Astrocyte (in vitro differentiated cells and primary cell): Measurements from ENCODE around the gene ROR2. TPM values are rescaled to one million over a fixed set of nuclear protein-coding genes. Genes with fewer than 3 reads are reported as not detected.

Source experiments
- DNase-seq: peaks from one replicate; pipeline ENCODE4 v3.0.0-alpha.2; 2010; ENCODE audit warnings: low read depth
- FAIRE-seq: peaks from 2 replicates; lab custom pipeline; 2011; peaks lifted over from hg19 to GRCh38; lab: Jason Lieb, UNC
- H2AFZ ChIP-seq: 2 replicates; pipeline ENCODE4 v1.6.0; 2012; ENCODE audit warnings: low read depth, low read length, inconsistent platforms
- H3K27ac ChIP-seq: 2 replicates; pipeline ENCODE4 v1.5.1; 2011; ENCODE audit warnings: low read depth, low read length, inconsistent platforms
- H3K27me3 ChIP-seq: 2 replicates; pipeline ENCODE4 v1.6.0; 2011; ENCODE audit warnings: low read length, inconsistent platforms; ENCODE audit not compliant: insufficient read depth
- H3K36me3 ChIP-seq: 2 replicates; pipeline ENCODE4 v1.5.1; 2011; ENCODE audit warnings: low read length, inconsistent platforms; ENCODE audit not compliant: insufficient read depth
- H3K4me1 ChIP-seq: 2 replicates; pipeline ENCODE4 v1.5.1; 2011; ENCODE audit warnings: low read length, inconsistent platforms; ENCODE audit not compliant: insufficient read depth
- H3K4me2 ChIP-seq: 2 replicates; pipeline ENCODE4 v1.6.0; 2012; ENCODE audit warnings: low read length, inconsistent platforms
- H3K4me3 ChIP-seq: 2 replicates; pipeline ENCODE4 v1.5.1; 2011; ENCODE audit warnings: low read depth, mild to moderate bottlenecking, low read length, inconsistent platforms; ENCODE audit not compliant: insufficient read depth
- H3K79me2 ChIP-seq: 2 replicates; pipeline ENCODE4 v1.6.0; 2012; ENCODE audit warnings: mild to moderate bottlenecking, low read length, inconsistent platforms; ENCODE audit not compliant: insufficient read depth
- H3K9ac ChIP-seq: 2 replicates; pipeline ENCODE4 v1.6.0; 2012; ENCODE audit warnings: mild to moderate bottlenecking, low read length, inconsistent platforms
- H3K9me3 ChIP-seq: 2 replicates; pipeline ENCODE4 v1.5.1; 2012; ENCODE audit warnings: low read depth, mild to moderate bottlenecking, low read length, inconsistent platforms; ENCODE audit not compliant: insufficient read depth
- H4K20me1 ChIP-seq: 2 replicates; pipeline ENCODE4 v1.6.0; 2012; ENCODE audit warnings: low read length, inconsistent platforms; ENCODE audit not compliant: insufficient read depth
- H3K27ac Mint-ChIP-seq: one replicate; pipeline ENCODE4 v1.8.0; 2021; ENCODE audit warnings: mild to moderate bottlenecking, mixed read lengths; ENCODE audit not compliant: unreplicated experiment
- H3K27me3 Mint-ChIP-seq: one replicate; pipeline ENCODE4 v1.8.0; 2021; ENCODE audit warnings: low read depth, mixed read lengths; ENCODE audit not compliant: unreplicated experiment
- H3K36me3 Mint-ChIP-seq: one replicate; pipeline ENCODE4 v1.8.0; 2021; ENCODE audit warnings: low read depth, mixed read lengths; ENCODE audit not compliant: unreplicated experiment
- H3K4me1 Mint-ChIP-seq: one replicate; pipeline ENCODE4 v1.8.0; 2021; ENCODE audit warnings: low read depth, mixed read lengths; ENCODE audit not compliant: unreplicated experiment
- H3K4me3 Mint-ChIP-seq: one replicate; pipeline ENCODE4 v1.8.0; 2021; ENCODE audit warnings: mild to moderate bottlenecking, moderate library complexity, mixed read lengths; ENCODE audit not compliant: unreplicated experiment
- H3K9me3 Mint-ChIP-seq: one replicate; pipeline ENCODE4 v1.8.0; 2021; ENCODE audit warnings: mild to moderate bottlenecking, mixed read lengths; ENCODE audit not compliant: unreplicated experiment
- EZH2 ChIP-seq: IDR thresholded peaks from 2 replicates; pipeline ENCODE4 v1.6.1; 2012; ENCODE audit warnings: mild to moderate bottlenecking, low read length, inconsistent platforms; ENCODE audit not compliant: insufficient read depth
- total RNA-seq: library from RNA; stranded (reverse); gene quantifications from 2 replicates; pipeline ENCODE4 v1.2.1, GENCODE V29; 2021
- TF ChIP-seq, protein P1 (sequence below): IDR thresholded peaks from 2 replicates; pipeline ENCODE4 v1.5.1; 2011; ENCODE audit warnings: low read depth, mild to moderate bottlenecking, inconsistent platforms, low read length, moderate library complexity; ENCODE audit not compliant: insufficient read depth

ROR2 gene
- total RNA-seq, 1 donor from 2014 or later: 4.9 TPM

DNA sequence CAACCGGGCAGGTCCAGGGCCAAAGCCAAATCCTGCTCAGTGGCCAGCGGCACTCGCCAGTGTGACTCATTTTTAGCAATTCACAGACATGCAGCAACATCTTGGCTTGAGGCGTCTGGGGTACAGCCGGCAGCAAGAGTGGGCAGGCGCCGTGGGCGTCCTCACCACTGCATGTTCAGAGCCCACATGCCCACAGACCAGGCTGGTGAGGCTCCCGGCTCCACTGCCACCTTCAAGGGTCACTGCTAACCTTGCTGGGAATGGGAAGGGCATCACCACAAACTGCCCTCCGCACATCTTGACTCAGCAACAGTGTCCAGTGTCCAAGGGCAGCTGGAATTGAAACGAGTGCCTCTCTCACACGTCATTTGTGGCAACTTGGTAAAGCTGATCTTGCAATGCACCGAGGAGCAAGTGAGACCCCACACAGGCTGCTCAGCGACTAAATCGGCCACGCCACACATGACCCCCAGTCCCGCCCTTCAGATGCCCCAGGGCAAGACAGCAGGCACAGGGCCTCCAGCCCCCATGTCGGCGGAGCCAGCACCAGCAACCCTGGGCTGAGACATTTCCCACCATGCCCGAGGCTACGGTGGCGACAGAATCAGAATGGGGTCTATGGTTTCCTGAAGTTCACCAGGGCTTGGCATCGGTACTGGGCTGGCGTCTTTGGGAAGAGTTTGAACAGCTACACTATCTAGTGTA lies 140.3 kb downstream of the ROR2 start:
- H3K4me3 ChIP-seq: no peak overlapping the region
- H3K4me3 Mint-ChIP-seq: no peak overlapping the region
- H3K9me3 Mint-ChIP-seq: no peaks in the 10 kb centered on the region
- peaks cover 6% of the 10 kb centered on the region for H3K4me1 Mint-ChIP-seq
- no peaks in the 10 kb centered on the region for H3K79me2 ChIP-seq
- no peak for FAIRE-seq
- no peaks in the 10 kb centered on the region for H3K36me3 Mint-ChIP-seq
- no peaks in the 10 kb centered on the region for H3K9me3 ChIP-seq
- H2AFZ ChIP-seq: no peak overlapping the region
- peaks cover 7% of the 10 kb centered on the region for H3K27me3 Mint-ChIP-seq
- H3K27ac ChIP-seq: no peak overlapping the region
- H3K9ac ChIP-seq: no peak overlapping the region
- DNase-seq: peak; percentile 48
- peaks cover 11% of the 10 kb centered on the region for H3K4me1 ChIP-seq
- H3K36me3 ChIP-seq: no peaks in the 10 kb centered on the region
- TF ChIP-seq EZH2: no peak
- TF ChIP-seq, protein P1, sequence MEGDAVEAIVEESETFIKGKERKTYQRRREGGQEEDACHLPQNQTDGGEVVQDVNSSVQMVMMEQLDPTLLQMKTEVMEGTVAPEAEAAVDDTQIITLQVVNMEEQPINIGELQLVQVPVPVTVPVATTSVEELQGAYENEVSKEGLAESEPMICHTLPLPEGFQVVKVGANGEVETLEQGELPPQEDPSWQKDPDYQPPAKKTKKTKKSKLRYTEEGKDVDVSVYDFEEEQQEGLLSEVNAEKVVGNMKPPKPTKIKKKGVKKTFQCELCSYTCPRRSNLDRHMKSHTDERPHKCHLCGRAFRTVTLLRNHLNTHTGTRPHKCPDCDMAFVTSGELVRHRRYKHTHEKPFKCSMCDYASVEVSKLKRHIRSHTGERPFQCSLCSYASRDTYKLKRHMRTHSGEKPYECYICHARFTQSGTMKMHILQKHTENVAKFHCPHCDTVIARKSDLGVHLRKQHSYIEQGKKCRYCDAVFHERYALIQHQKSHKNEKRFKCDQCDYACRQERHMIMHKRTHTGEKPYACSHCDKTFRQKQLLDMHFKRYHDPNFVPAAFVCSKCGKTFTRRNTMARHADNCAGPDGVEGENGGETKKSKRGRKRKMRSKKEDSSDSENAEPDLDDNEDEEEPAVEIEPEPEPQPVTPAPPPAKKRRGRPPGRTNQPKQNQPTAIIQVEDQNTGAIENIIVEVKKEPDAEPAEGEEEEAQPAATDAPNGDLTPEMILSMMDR: no peak
- no peaks in the 10 kb centered on the region for H4K20me1 ChIP-seq
- peak overlapping the region; percentile 50 for H3K4me2 ChIP-seq
- peaks cover 3% of the 10 kb centered on the region for H3K27me3 ChIP-seq
- H3K27ac Mint-ChIP-seq: no peak overlapping the region

DNA sequence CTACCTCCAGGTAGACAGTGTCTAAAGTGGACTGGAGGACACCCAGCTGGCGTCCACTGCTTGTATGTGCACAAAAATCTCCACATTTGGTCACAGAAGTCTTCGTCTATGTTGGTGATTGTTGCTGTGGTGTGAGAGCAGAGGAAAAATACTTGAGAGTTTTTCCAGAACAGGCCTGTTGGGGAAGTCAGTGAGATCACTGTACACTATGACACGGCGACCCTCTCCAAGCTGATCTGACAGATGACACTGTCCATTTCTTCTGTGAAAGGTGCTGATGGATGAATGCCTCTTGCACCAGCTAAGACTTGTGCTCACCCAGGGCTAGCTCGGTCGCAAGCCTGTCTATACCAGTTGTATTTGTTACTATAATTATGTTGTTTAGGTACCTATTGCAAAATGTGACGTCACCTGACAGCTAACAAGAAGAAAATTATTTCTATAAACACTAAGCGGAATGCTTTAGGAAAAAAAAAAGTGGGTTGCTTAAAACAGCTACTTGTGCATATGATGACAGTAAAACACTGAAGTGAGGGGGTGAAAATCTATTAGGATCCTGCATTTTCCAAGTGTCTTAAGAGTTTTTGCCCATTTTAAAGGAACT lies 142.3 kb downstream of the ROR2 start:
- H2AFZ ChIP-seq: no peak overlapping the region
- DNase-seq (no peak), FAIRE-seq (no peak)
- Mint-ChIP-seq H3K4me3 (no peak overlapping the region), H3K27ac (no peak overlapping the region), H3K36me3 (no peaks in the 10 kb centered on the region), H3K4me1 (peaks cover 20% of the 10 kb centered on the region), H3K27me3 (peaks cover 7% of the 10 kb centered on the region), H3K9me3 (no peaks in the 10 kb centered on the region)
- no peak overlapping the region for H3K4me3 ChIP-seq
- no peaks in the 10 kb centered on the region for H4K20me1 ChIP-seq
- no peak for TF ChIP-seq EZH2
- TF ChIP-seq, protein P1: no peak
- no peaks in the 10 kb centered on the region for H3K36me3 ChIP-seq
- no peak overlapping the region for H3K27ac ChIP-seq
- H3K4me2 ChIP-seq: no peak overlapping the region
- H3K27me3 ChIP-seq: peaks cover 3% of the 10 kb centered on the region
- peaks cover 11% of the 10 kb centered on the region for H3K4me1 ChIP-seq
- H3K9me3 ChIP-seq: no peaks in the 10 kb centered on the region
- H3K79me2 ChIP-seq: no peaks in the 10 kb centered on the region
- H3K9ac ChIP-seq: no peak overlapping the region

DNA sequence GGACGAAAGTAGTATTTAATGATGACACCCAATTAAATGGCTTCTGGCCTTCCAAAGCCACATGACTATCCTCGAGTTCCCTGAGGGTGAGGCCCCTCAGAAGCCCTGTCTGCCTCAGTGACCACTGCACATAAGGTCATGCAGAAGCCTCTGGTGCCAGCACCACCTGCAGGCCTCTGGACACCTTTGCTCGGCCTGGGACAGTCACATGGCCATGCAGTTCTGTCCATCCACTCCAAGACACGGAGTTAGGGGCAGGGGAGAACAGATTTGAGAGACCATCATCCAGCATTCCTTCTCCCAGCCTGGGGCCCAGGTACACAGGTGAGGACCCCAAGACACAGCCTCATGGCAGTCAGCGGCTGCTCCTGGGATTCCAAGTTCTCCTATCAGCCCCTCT lies 145.0 kb downstream of the ROR2 start:
- Mint-ChIP-seq H3K36me3 (no peaks in the 10 kb centered on the region), H3K4me3 (no peak overlapping the region), H3K9me3 (no peaks in the 10 kb centered on the region), H3K4me1 (peaks cover 26% of the 10 kb centered on the region), H3K27me3 (peaks cover 5% of the 10 kb centered on the region), H3K27ac (no peak overlapping the region)
- H3K9ac ChIP-seq: no peak overlapping the region
- H3K4me3 ChIP-seq: no peak overlapping the region
- no peak for TF ChIP-seq EZH2
- TF ChIP-seq, protein P1: no peak
- H4K20me1 ChIP-seq: no peaks in the 10 kb centered on the region
- peaks cover 5% of the 10 kb centered on the region for H3K27me3 ChIP-seq
- H3K9me3 ChIP-seq: no peaks in the 10 kb centered on the region
- FAIRE-seq: no peak
- no peak for DNase-seq
- peaks cover 11% of the 10 kb centered on the region for H3K4me1 ChIP-seq
- no peak overlapping the region for H3K27ac ChIP-seq
- no peak overlapping the region for H3K4me2 ChIP-seq
- H3K36me3 ChIP-seq: no peaks in the 10 kb centered on the region
- H3K79me2 ChIP-seq: no peaks in the 10 kb centered on the region
- H2AFZ ChIP-seq: no peak overlapping the region
